ENCODE data around the gene SNTG2.

DNA sequence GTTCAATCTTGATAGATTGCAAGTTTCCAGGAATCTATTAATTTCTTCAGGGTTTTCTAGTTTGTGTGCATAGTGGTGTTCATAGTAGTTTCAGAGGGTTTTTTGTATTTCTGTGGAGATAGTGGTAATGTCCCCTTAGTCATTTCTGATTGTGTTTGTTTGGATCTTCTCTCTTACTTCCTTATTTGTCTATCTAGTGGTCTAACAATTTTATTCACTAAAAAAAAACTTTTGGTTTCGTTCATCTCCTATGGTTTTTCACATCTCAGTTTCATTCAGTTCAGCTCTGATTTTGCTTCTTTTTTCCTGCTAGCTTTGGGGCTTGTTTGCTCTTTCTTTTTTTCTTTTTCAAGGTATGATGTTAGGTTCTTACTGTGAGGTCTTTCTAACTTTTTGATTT is 94.5 kb downstream of the SNTG2 start:
- no peak for TF ChIP-seq TEAD1 (CRISPR knock-in tag; IDR thresholded peaks at IDR 0.05)
- TF ChIP-seq TCF7 (CRISPR knock-in tag; IDR thresholded peaks at IDR 0.05; ENCODE audit: low read depth), result no peak
- no peak for TF ChIP-seq CTCF (IDR thresholded peaks at IDR 0.05)
- TF ChIP-seq CBFB (CRISPR knock-in tag; IDR thresholded peaks at IDR 0.05; ENCODE audit: low read depth), result no peak
- no peak for TF ChIP-seq ESRRA (CRISPR knock-in tag; IDR thresholded peaks at IDR 0.05; ENCODE audit: borderline replicate concordance)
- TF ChIP-seq, protein P1, sequence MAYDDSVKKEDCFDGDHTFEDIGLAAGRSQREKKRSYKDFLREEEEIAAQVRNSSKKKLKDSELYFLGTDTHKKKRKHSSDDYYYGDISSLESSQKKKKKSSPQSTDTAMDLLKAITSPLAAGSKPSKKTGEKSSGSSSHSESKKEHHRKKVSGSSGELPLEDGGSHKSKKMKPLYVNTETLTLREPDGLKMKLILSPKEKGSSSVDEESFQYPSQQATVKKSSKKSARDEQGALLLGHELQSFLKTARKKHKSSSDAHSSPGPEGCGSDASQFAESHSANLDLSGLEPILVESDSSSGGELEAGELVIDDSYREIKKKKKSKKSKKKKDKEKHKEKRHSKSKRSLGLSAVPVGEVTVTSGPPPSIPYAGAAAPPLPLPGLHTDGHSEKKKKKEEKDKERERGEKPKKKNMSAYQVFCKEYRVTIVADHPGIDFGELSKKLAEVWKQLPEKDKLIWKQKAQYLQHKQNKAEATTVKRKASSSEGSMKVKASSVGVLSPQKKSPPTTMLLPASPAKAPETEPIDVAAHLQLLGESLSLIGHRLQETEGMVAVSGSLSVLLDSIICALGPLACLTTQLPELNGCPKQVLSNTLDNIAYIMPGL (CRISPR knock-in tag; IDR thresholded peaks at IDR 0.05), result no peak
- no peak for TF ChIP-seq MYBL2 (CRISPR knock-in tag; IDR thresholded peaks at IDR 0.05)
- no peak for TF ChIP-seq NFE2L1 (CRISPR knock-in tag; IDR thresholded peaks at IDR 0.05)
- TF ChIP-seq CREM (CRISPR knock-in tag; IDR thresholded peaks at IDR 0.05), result no peak
- no peak for TF ChIP-seq ZNF317 (CRISPR knock-in tag; IDR thresholded peaks at IDR 0.05; ENCODE audit: borderline replicate concordance, low read depth)
- TF ChIP-seq IRF2 (CRISPR knock-in tag; IDR thresholded peaks at IDR 0.05; ENCODE audit: borderline replicate concordance, low read depth), result no peak
- TF ChIP-seq ZNF232 (CRISPR knock-in tag; IDR thresholded peaks at IDR 0.05), result no peak
- TF ChIP-seq, protein P2, sequence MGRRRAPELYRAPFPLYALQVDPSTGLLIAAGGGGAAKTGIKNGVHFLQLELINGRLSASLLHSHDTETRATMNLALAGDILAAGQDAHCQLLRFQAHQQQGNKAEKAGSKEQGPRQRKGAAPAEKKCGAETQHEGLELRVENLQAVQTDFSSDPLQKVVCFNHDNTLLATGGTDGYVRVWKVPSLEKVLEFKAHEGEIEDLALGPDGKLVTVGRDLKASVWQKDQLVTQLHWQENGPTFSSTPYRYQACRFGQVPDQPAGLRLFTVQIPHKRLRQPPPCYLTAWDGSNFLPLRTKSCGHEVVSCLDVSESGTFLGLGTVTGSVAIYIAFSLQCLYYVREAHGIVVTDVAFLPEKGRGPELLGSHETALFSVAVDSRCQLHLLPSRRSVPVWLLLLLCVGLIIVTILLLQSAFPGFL (CRISPR knock-in tag; IDR thresholded peaks at IDR 0.05; ENCODE audit: borderline replicate concordance), result no peak
